GM12878 (cell line): Measurements from ENCODE around the gene MIGA2. TPM values are rescaled to one million over a fixed set of nuclear protein-coding genes. Genes with fewer than 3 reads are reported as not detected.

ENCODE experiments used
- ATAC-seq: fragments of 200-7000 bp; cut with Tn5 transposase; 3 replicates; pipeline ENCODE4 v1.9.1; 2020; ENCODE audit warnings: mild to moderate bottlenecking, moderate library complexity
- BruUV-seq: library from RNA; stranded (reverse); fragments of 400-500 nt; replicated peaks from 2 replicates; lab custom pipeline; 2021; lab: Mats Ljungman, UMichigan
- CTCF ChIA-PET: fragments of 300-600 bp; sonication (Branson Sonifier 250); formaldehyde crosslinking; extraction: SDS; loops from one replicate; lab custom pipeline; 2021; ENCODE audit warnings: inconsistent platforms; lab: Yijun Ruan, JAX
- POLR2A ChIA-PET: fragments of 350-600 bp; formaldehyde crosslinking; extraction: SDS; loops from one replicate; lab custom pipeline; 2021; ENCODE audit warnings: inconsistent platforms; lab: Charles Lee
- RAD21 ChIA-PET: fragments of 300-600 bp; sonication (Branson Sonifier 250); formaldehyde crosslinking; loops from one replicate; lab custom pipeline; 2023; ENCODE audit warnings: antibody characterized with exemption; ENCODE audit not compliant: unreplicated experiment; lab: Charles Lee
- SMC1A ChIA-PET: fragments of 300-600 bp; sonication (Branson Sonifier 250); formaldehyde crosslinking; loops from one replicate; lab custom pipeline; 2023; ENCODE audit not compliant: unreplicated experiment, uncharacterized antibody; lab: Charles Lee
- DNase-seq: peaks from one replicate; pipeline ENCODE4 v3.0.0-alpha.2; 2011; ENCODE audit warnings: low read depth, low spot score
- FAIRE-seq: peaks from 3 replicates; lab custom pipeline; 2011; peaks lifted over from hg19 to GRCh38; lab: Jason Lieb, UNC
- H2AFZ ChIP-seq: 2 replicates; pipeline ENCODE4 v1.6.0; 2011; ENCODE audit warnings: low read depth, low read length, control low read depth; ENCODE audit not compliant: control insufficient read depth
- H3K27ac ChIP-seq: 2 replicates; pipeline ENCODE4 v1.5.1; 2011; ENCODE audit warnings: control low read depth; ENCODE audit not compliant: control insufficient read depth, insufficient read depth
- H3K27me3 ChIP-seq, 2 experiments: replicated peaks in 1 of 2; 2 replicates each; pipeline versions ENCODE4 v1.6.0 to v1.6.1; 2011; ENCODE audit warnings: low read length in 1 of 2; ENCODE audit not compliant: control insufficient read depth in 2 of 2, insufficient read depth in 2 of 2
- H3K36me3 ChIP-seq, 2 experiments: 2 replicates each; pipeline ENCODE4 v1.5.1; 2011; ENCODE audit warnings: low read length in 1 of 2; ENCODE audit not compliant: control insufficient read depth in 2 of 2, insufficient read depth in 2 of 2
- H3K4me1 ChIP-seq: 2 replicates; pipeline ENCODE4 v1.6.1; 2011; ENCODE audit warnings: mild to moderate bottlenecking, low read length, moderate library complexity, mixed read lengths; ENCODE audit not compliant: control insufficient read depth, insufficient read depth
- H3K4me2 ChIP-seq: 2 replicates; pipeline ENCODE4 v1.6.0; 2011; ENCODE audit warnings: control low read depth; ENCODE audit not compliant: control insufficient read depth, insufficient read depth
- H3K4me3 ChIP-seq: fragments of 200-600 bp; sonication (generic); 2 replicates; pipeline ENCODE4 v1.5.1; 2016
- H3K79me2 ChIP-seq: 2 replicates; pipeline ENCODE4 v1.6.0; 2011; ENCODE audit warnings: low read length; ENCODE audit not compliant: control insufficient read depth, insufficient read depth
- H3K9ac ChIP-seq: 2 replicates; pipeline ENCODE4 v1.8.0; 2011; ENCODE audit warnings: low read length, control low read depth, mixed read lengths; ENCODE audit not compliant: control insufficient read depth, insufficient read depth
- H3K9me3 ChIP-seq: replicated peaks from 3 replicates; pipeline ENCODE4 v1.5.1; 2011; ENCODE audit warnings: mild to moderate bottlenecking, low read length; ENCODE audit not compliant: control insufficient read depth, insufficient read depth
- H4K20me1 ChIP-seq: 2 replicates; pipeline ENCODE4 v1.6.0; 2011; ENCODE audit not compliant: control insufficient read depth, insufficient read depth
- BCL11A ChIP-seq: IDR thresholded peaks from 2 replicates; pipeline ENCODE4 v1.6.1; 2011; ENCODE audit warnings: low read depth, low read length
- EED ChIP-seq: sonication (generic); IDR thresholded peaks from 2 replicates; pipeline ENCODE4 v1.6.1; 2016; ENCODE audit warnings: antibody characterized with exemption, low read depth
- EZH2 ChIP-seq: IDR thresholded peaks from 2 replicates; pipeline ENCODE4 v1.6.1; 2012; ENCODE audit warnings: low read depth, mild to moderate bottlenecking, control low read depth, inconsistent platforms, low read length, borderline replicate concordance; ENCODE audit not compliant: control insufficient read depth
- KLF5 ChIP-seq: fragments of 450-650 bp; IDR thresholded peaks from 2 replicates; pipeline ENCODE4 v1.6.1; 2014; ENCODE audit warnings: mild to moderate bottlenecking; ENCODE audit not compliant: partially characterized antibody
- RAD21 ChIP-seq: IDR thresholded peaks from 2 replicates; pipeline ENCODE4 v1.6.1; 2011; ENCODE audit warnings: mild to moderate bottlenecking, low read depth, low read length, moderate library complexity; ENCODE audit not compliant: insufficient read depth
- SPI1 ChIP-seq: IDR thresholded peaks from 2 replicates; pipeline ENCODE4 v1.6.1; 2011; ENCODE audit warnings: low read depth, mild to moderate bottlenecking, low read length, moderate library complexity, borderline replicate concordance; ENCODE audit not compliant: insufficient read depth
- SRF ChIP-seq, 2 experiments: IDR thresholded peaks; 2 replicates each; pipeline ENCODE4 v1.6.1; 2011; ENCODE audit warnings: low read depth in 2 of 2, low read length in 2 of 2, mild to moderate bottlenecking in 1 of 2, moderate library complexity in 1 of 2
- TAF1 ChIP-seq: IDR thresholded peaks from 2 replicates; pipeline ENCODE4 v1.6.1; 2011; ENCODE audit warnings: mild to moderate bottlenecking, low read depth, low read length, borderline replicate concordance
- TCF12 ChIP-seq: IDR thresholded peaks from 2 replicates; pipeline ENCODE4 v1.6.1; 2011; ENCODE audit warnings: low read depth, mild to moderate bottlenecking, low read length
- WRNIP1 ChIP-seq: IDR thresholded peaks from 2 replicates; pipeline ENCODE4 v1.6.1; 2011; ENCODE audit warnings: low read depth, low read length, improper control_type of control experiment, borderline replicate concordance
- WGBS: methylation state at CpG from one replicate; pipeline ENCODE4 v1.1.6; 2016; ENCODE audit warnings: low lambda C conversion rate; ENCODE audit not compliant: insufficient replicate concordance, insufficient coverage; ENCODE audit errors: missing lambda C conversion rate; 5-methylcytosine and 5-hydroxymethylcytosine counted together
- in situ Hi-C: fragments of 300-500 bp; cut with MboI; formaldehyde crosslinking; loops from 9 replicates; pipeline ENCODE4 v1.14.3; 2018; ENCODE audit warnings: mixed read lengths
- intact Hi-C: fragments of 100-400 bp; cut with micrococcal nuclease; formaldehyde crosslinking; loops from one replicate; pipeline ENCODE4 v1.14.2; 2022; ENCODE audit not compliant: unreplicated experiment
- polyA plus RNA-seq, 11 experiments: library from polyadenylated mRNA; depleted of rRNA in 4 of 11; unstranded in 6 of 11; stranded (reverse) in 5 of 11; fragments of >200 nt; fragmentation: Nextera tagmentation in 4 of 11; fragmentation: Illumina TruSeq in 1 of 11; extraction: Ambion mirVana in 4 of 11; extraction: Trizol in 1 of 11; gene quantifications; 1 replicate in 1 of 11; 2 replicates in 10 of 11; pipeline versions ENCODE4 v1.2.1 to v1.2.3, GENCODE V29; 2011 to 2016; ENCODE audit warnings: inconsistent platforms in 2 of 11, missing spikeins in 2 of 11, low read depth in 1 of 11
- total RNA-seq, 4 experiments: library from RNA; depleted of rRNA in 3 of 4; stranded (reverse); fragments of >200 nt in 3 of 4; fragmentation: Illumina TruSeq in 1 of 4; extraction: Trizol in 1 of 4; gene quantifications; 2 replicates each; pipeline versions ENCODE4 v1.2.1 to v1.2.3, GENCODE V29; 2013 to 2021
- TF ChIP-seq, protein P1 (sequence below): fragments of 450-650 bp; IDR thresholded peaks from 2 replicates; pipeline ENCODE4 v1.6.1; 2017; ENCODE audit warnings: mild to moderate bottlenecking, moderate library complexity
- TF ChIP-seq, protein P2 (sequence below): IDR thresholded peaks from 2 replicates; pipeline ENCODE4 v1.6.1; 2012; ENCODE audit warnings: low read depth, low read length, improper control_type of control experiment

Gene MIGA2
- total and polyA plus RNA-seq, 10 of the 15 experiments (the other 5 are each of a cell fraction or from before 2014, with no cell fraction given) = 0.14 to 31.0 (median 12.7) TPM

- no peak for TF ChIP-seq EED
- TF ChIP-seq EZH2 = no peak
- no peak for TF ChIP-seq SRF (IDR thresholded peaks at IDR 0.05; ENCODE audit: low read depth in 2 of 2, low read length in 2 of 2)
- no peak for TF ChIP-seq RAD21
- TF ChIP-seq WRNIP1 = no peak
- TF ChIP-seq, protein P1, sequence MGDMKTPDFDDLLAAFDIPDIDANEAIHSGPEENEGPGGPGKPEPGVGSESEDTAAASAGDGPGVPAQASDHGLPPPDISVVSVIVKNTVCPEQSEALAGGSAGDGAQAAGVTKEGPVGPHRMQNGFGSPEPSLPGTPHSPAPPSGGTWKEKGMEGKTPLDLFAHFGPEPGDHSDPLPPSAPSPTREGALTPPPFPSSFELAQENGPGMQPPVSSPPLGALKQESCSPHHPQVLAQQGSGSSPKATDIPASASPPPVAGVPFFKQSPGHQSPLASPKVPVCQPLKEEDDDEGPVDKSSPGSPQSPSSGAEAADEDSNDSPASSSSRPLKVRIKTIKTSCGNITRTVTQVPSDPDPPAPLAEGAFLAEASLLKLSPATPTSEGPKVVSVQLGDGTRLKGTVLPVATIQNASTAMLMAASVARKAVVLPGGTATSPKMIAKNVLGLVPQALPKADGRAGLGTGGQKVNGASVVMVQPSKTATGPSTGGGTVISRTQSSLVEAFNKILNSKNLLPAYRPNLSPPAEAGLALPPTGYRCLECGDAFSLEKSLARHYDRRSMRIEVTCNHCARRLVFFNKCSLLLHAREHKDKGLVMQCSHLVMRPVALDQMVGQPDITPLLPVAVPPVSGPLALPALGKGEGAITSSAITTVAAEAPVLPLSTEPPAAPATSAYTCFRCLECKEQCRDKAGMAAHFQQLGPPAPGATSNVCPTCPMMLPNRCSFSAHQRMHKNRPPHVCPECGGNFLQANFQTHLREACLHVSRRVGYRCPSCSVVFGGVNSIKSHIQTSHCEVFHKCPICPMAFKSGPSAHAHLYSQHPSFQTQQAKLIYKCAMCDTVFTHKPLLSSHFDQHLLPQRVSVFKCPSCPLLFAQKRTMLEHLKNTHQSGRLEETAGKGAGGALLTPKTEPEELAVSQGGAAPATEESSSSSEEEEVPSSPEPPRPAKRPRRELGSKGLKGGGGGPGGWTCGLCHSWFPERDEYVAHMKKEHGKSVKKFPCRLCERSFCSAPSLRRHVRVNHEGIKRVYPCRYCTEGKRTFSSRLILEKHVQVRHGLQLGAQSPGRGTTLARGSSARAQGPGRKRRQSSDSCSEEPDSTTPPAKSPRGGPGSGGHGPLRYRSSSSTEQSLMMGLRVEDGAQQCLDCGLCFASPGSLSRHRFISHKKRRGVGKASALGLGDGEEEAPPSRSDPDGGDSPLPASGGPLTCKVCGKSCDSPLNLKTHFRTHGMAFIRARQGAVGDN = no peak
- no peak for TF ChIP-seq BCL11A
- TF ChIP-seq, all 136 proteins: peak for 0
These were observed 34.7 kb upstream of the MIGA2 start (continued) for GRCh38 chr9:129001504-129002325.

- intact Hi-C loops = no loop called here
- no peaks in the 10 kb centered on the region for H3K27me3 ChIP-seq
- no peaks in the 10 kb centered on the region for H4K20me1 ChIP-seq
- H3K9ac ChIP-seq = no peak overlapping the region
- ChIA-PET POLR2A (interaction anchor here (0.8 kb wide), 1 partner anchor 16 kb away, joined by 3 read pairs; no protein-coding TSS in a partner anchor), RAD21 (no interaction called here)
- H3K9me3 ChIP-seq = no peaks in the 10 kb centered on the region
- H3K27ac ChIP-seq = no peak overlapping the region
- no peaks in the 10 kb centered on the region for H3K4me1 ChIP-seq
- in situ Hi-C loops = no loop called here
- no peak overlapping the region for H2AFZ ChIP-seq
- ATAC-seq = no peak
- DNase-seq = no peak
- no peak overlapping the region for H3K4me2 ChIP-seq
- 98% methylated on average over 9 of the region's 9 CpGs for WGBS
- BruUV-seq = no TSS peak
- FAIRE-seq = no peak
- TF ChIP-seq, protein P2, sequence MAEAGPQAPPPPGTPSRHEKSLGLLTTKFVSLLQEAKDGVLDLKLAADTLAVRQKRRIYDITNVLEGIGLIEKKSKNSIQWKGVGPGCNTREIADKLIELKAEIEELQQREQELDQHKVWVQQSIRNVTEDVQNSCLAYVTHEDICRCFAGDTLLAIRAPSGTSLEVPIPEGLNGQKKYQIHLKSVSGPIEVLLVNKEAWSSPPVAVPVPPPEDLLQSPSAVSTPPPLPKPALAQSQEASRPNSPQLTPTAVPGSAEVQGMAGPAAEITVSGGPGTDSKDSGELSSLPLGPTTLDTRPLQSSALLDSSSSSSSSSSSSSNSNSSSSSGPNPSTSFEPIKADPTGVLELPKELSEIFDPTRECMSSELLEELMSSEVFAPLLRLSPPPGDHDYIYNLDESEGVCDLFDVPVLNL = no peak
- TF ChIP-seq KLF5 (no peak), RAD21 (no peak), SPI1 (no peak), TAF1 (no peak), TCF12 (no peak)
- TF ChIP-seq, all 136 proteins: peak for 0
- SMC1A ChIA-PET = no interaction called here
- CTCF ChIA-PET = interaction anchor here (0.9 kb wide), 1 partner anchor 19 kb away, joined by 3 read pairs; no protein-coding TSS in a partner anchor
- Histone ChIP-seq H3K4me3 (no peak overlapping the region), H3K36me3 (peaks cover 43 to 56% of the 10 kb centered on the region in 2 experiments), H3K79me2 (no peaks in the 10 kb centered on the region)
These were observed 33.4 kb upstream of the MIGA2 start for GRCh38 chr9:129002992-129003391.
